H9 (cell line): Measurements from ENCODE around the gene SDK2. TPM values are rescaled to one million over a fixed set of nuclear protein-coding genes. Genes with fewer than 3 reads are reported as not detected.

Experiments
- DNase-seq: peaks from one replicate; pipeline ENCODE4 v3.0.0-alpha.2; 2017
- H2AFZ ChIP-seq: one replicate; pipeline ENCODE4 v1.6.1; 2013; ENCODE audit warnings: mild to moderate bottlenecking, low read length, control low read depth, moderate library complexity
- H2AK5ac ChIP-seq: 2 replicates; pipeline ENCODE4 v1.6.1; 2013; ENCODE audit warnings: low read length, control low read depth, mixed read lengths; ENCODE audit not compliant: insufficient read length
- H2BK120ac ChIP-seq: one replicate; pipeline ENCODE4 v1.6.1; 2013; ENCODE audit warnings: low read depth, mild to moderate bottlenecking, low read length, control low read depth, inconsistent platforms; ENCODE audit not compliant: poor library complexity, severe bottlenecking
- H2BK12ac ChIP-seq: 2 replicates; pipeline ENCODE4 v1.6.1; 2013; ENCODE audit warnings: low read length, control low read depth, mixed read lengths, low read depth; ENCODE audit not compliant: insufficient read length
- H2BK15ac ChIP-seq: 2 replicates; pipeline ENCODE4 v1.6.1; 2013; ENCODE audit warnings: low read depth, low read length, control low read depth
- H2BK20ac ChIP-seq: one replicate; pipeline ENCODE4 v1.6.1; 2013; ENCODE audit warnings: low read depth, mild to moderate bottlenecking, low read length, control low read depth, inconsistent platforms; ENCODE audit not compliant: poor library complexity, severe bottlenecking
- H2BK5ac ChIP-seq: 2 replicates; pipeline ENCODE4 v1.6.1; 2013; ENCODE audit warnings: low read length, control low read depth, mixed read lengths; ENCODE audit not compliant: insufficient read length
- H3K14ac ChIP-seq: 2 replicates; pipeline ENCODE4 v1.6.1; 2013; ENCODE audit warnings: low read length, control low read depth; ENCODE audit not compliant: insufficient read depth
- H3K18ac ChIP-seq: 2 replicates; pipeline ENCODE4 v1.6.1; 2013; ENCODE audit warnings: low read depth, mild to moderate bottlenecking, mixed read lengths, low read length, control low read depth; ENCODE audit not compliant: insufficient read length
- H3K23ac ChIP-seq: 2 replicates; pipeline ENCODE4 v1.6.1; 2013; ENCODE audit warnings: low read length, control low read depth, mixed read lengths, low read depth; ENCODE audit not compliant: insufficient read length
- H3K23me2 ChIP-seq: 2 replicates; pipeline ENCODE4 v1.6.1; 2013; ENCODE audit warnings: low read depth, mild to moderate bottlenecking, mixed read lengths, low read length, control low read depth; ENCODE audit not compliant: insufficient read length, poor library complexity, severe bottlenecking
- H3K27ac ChIP-seq: 2 replicates; pipeline ENCODE4 v1.5.1; 2013; ENCODE audit warnings: low read length, control low read depth, mixed read lengths, low read depth; ENCODE audit not compliant: insufficient read length
- H3K27me3 ChIP-seq: 2 replicates; pipeline ENCODE4 v1.6.1; 2013; ENCODE audit warnings: low read length, control low read depth, inconsistent platforms; ENCODE audit not compliant: insufficient read depth
- H3K4ac ChIP-seq: 2 replicates; pipeline ENCODE4 v1.6.1; 2013; ENCODE audit warnings: low read depth, mild to moderate bottlenecking, control low read depth, inconsistent platforms, low read length, moderate library complexity
- H3K4me1 ChIP-seq: 2 replicates; pipeline ENCODE4 v1.6.1; 2013; ENCODE audit warnings: low read length, control low read depth, inconsistent platforms; ENCODE audit not compliant: insufficient read depth
- H3K4me2 ChIP-seq: 2 replicates; pipeline ENCODE4 v1.6.1; 2013; ENCODE audit warnings: low read length, control low read depth, mixed read lengths; ENCODE audit not compliant: insufficient read length, insufficient read depth
- H3K56ac ChIP-seq: 2 replicates; pipeline ENCODE4 v1.6.1; 2013; ENCODE audit warnings: low read depth, mild to moderate bottlenecking, mixed read lengths, low read length, control low read depth; ENCODE audit not compliant: insufficient read length
- H3K79me1 ChIP-seq: 2 replicates; pipeline ENCODE4 v1.6.1; 2013; ENCODE audit warnings: low read depth, mild to moderate bottlenecking, moderate library complexity, low read length, control low read depth, inconsistent platforms; ENCODE audit not compliant: insufficient read depth, poor library complexity, severe bottlenecking
- H3K79me2 ChIP-seq: 2 replicates; pipeline ENCODE4 v1.6.1; 2013; ENCODE audit warnings: low read length, control low read depth, inconsistent platforms; ENCODE audit not compliant: insufficient read depth
- H3K9ac ChIP-seq: 2 replicates; pipeline ENCODE4 v1.6.1; 2013; ENCODE audit warnings: low read length, control low read depth, mixed read lengths; ENCODE audit not compliant: insufficient read length; ENCODE audit errors: extremely low read depth
- H3K9me3 ChIP-seq: one replicate; pipeline ENCODE4 v1.6.1; 2013; ENCODE audit warnings: low read depth, low read length, inconsistent platforms; ENCODE audit not compliant: control insufficient read depth
- H3T11ph ChIP-seq: one replicate; pipeline ENCODE4 v1.6.1; 2013; ENCODE audit warnings: mild to moderate bottlenecking, low read length, control low read depth, inconsistent platforms
- H4K20me1 ChIP-seq: one replicate; pipeline ENCODE4 v1.6.1; 2013; ENCODE audit not compliant: control insufficient read depth, insufficient read length, insufficient read depth
- H4K5ac ChIP-seq: 2 replicates; pipeline ENCODE4 v1.6.1; 2013; ENCODE audit warnings: low read depth, mild to moderate bottlenecking, mixed read lengths, low read length, control low read depth; ENCODE audit not compliant: insufficient read length
- H4K8ac ChIP-seq: replicated peaks from 2 replicates; pipeline ENCODE4 v1.6.1; 2013; ENCODE audit warnings: low read length, control low read depth, mixed read lengths, low read depth; ENCODE audit not compliant: insufficient read length
- H4K91ac ChIP-seq: 2 replicates; pipeline ENCODE4 v1.6.1; 2013; ENCODE audit warnings: low read depth, mild to moderate bottlenecking, moderate library complexity, mixed read lengths, low read length, control low read depth; ENCODE audit not compliant: insufficient read length
- H3K27ac Mint-ChIP-seq, 3 experiments: 2 replicates in 2 of 3; 3 replicates in 1 of 3; pipeline ENCODE4 v1.8.0; 2020 to 2021; ENCODE audit warnings: mixed read lengths in 3 of 3, mild to moderate bottlenecking in 1 of 3, moderate library complexity in 1 of 3
- H3K27me3 Mint-ChIP-seq: 2 replicates; pipeline ENCODE4 v1.8.0; 2021; ENCODE audit warnings: low read depth, mild to moderate bottlenecking, moderate library complexity, mixed read lengths
- H3K36me3 Mint-ChIP-seq, 3 experiments: 2 replicates in 2 of 3; 3 replicates in 1 of 3; pipeline ENCODE4 v1.8.0; 2020 to 2021; ENCODE audit warnings: low read depth in 3 of 3, mixed read lengths in 3 of 3; ENCODE audit not compliant: insufficient read depth in 1 of 3
- H3K4me1 Mint-ChIP-seq, 2 experiments: 2 replicates each; pipeline ENCODE4 v1.8.0; 2020; ENCODE audit warnings: mixed read lengths in 2 of 2
- H3K4me3 Mint-ChIP-seq, 2 experiments: 2 replicates in 1 of 2; 3 replicates in 1 of 2; pipeline ENCODE4 v1.8.0; 2020 to 2021; ENCODE audit warnings: mild to moderate bottlenecking in 2 of 2, mixed read lengths in 2 of 2, moderate library complexity in 1 of 2
- H3K9me3 Mint-ChIP-seq, 2 experiments: 2 replicates in 1 of 2; 3 replicates in 1 of 2; pipeline ENCODE4 v1.8.0; 2020; ENCODE audit warnings: mild to moderate bottlenecking in 2 of 2, mixed read lengths in 2 of 2, moderate library complexity in 1 of 2
- WGBS: extraction: QIAGEN DNeasy Blood & Tissue Kit; methylation state at CpG from one replicate; pipeline ENCODE4 v1.1.7; 2013; ENCODE audit warnings: missing lambda C conversion rate, low lambda C conversion rate, mixed read lengths; ENCODE audit not compliant: insufficient read length; ENCODE audit errors: extremely low coverage; 5-methylcytosine and 5-hydroxymethylcytosine counted together
- total RNA-seq: library from RNA; stranded (reverse); gene quantifications from 2 replicates; pipeline ENCODE4 v1.2.1, GENCODE V29; 2021
- TF ChIP-seq, protein P1 (sequence below): fragments of 200-600 bp; sonication (generic); conservative IDR thresholded peaks from 3 replicates; pipeline ENCODE4 v1.8.0; 2021; ENCODE audit warnings: antibody characterized with exemption, mild to moderate bottlenecking

SDK2 gene
- total RNA-seq, 1 experiment from 2014 or later: 9.1 TPM

DNA sequence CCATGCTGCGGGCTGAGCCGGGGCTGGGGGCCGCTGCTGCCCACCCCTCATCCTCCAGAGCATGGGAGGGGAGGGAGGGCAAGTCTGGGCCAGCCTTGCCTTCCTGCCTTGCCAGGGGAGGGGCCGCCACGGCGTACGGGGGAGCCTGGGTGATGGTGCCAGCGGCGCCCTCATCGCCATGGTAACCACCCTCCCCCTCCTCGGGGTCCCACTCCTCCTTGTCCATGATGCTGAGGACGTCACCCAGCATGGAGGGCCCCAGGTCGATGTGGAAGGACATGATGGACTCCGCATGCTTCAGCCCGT lies 358.7 kb downstream of the SDK2 start:
- H3K56ac ChIP-seq: no peak overlapping the region
- no peaks in the 10 kb centered on the region for H3K27me3 ChIP-seq
- H3K9me3 Mint-ChIP-seq: no peaks in the 10 kb centered on the region
- no peak overlapping the region for H2BK20ac ChIP-seq
- TF ChIP-seq, protein P1, sequence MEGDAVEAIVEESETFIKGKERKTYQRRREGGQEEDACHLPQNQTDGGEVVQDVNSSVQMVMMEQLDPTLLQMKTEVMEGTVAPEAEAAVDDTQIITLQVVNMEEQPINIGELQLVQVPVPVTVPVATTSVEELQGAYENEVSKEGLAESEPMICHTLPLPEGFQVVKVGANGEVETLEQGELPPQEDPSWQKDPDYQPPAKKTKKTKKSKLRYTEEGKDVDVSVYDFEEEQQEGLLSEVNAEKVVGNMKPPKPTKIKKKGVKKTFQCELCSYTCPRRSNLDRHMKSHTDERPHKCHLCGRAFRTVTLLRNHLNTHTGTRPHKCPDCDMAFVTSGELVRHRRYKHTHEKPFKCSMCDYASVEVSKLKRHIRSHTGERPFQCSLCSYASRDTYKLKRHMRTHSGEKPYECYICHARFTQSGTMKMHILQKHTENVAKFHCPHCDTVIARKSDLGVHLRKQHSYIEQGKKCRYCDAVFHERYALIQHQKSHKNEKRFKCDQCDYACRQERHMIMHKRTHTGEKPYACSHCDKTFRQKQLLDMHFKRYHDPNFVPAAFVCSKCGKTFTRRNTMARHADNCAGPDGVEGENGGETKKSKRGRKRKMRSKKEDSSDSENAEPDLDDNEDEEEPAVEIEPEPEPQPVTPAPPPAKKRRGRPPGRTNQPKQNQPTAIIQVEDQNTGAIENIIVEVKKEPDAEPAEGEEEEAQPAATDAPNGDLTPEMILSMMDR: no peak
- H2BK12ac ChIP-seq: no peak overlapping the region
- H3K23ac ChIP-seq: no peak overlapping the region
- H3K4me2 ChIP-seq: no peak overlapping the region
- H3K27ac Mint-ChIP-seq: no peak overlapping the region
- H3K27ac ChIP-seq: no peak overlapping the region
- H3K18ac ChIP-seq: no peak overlapping the region
- H3K79me1 ChIP-seq: no peaks in the 10 kb centered on the region
- H4K20me1 ChIP-seq: no peaks in the 10 kb centered on the region
- H3K4me1 Mint-ChIP-seq: peaks cover 33 to 45% of the 10 kb centered on the region in 2 experiments
- H3K4ac ChIP-seq: no peak overlapping the region
- H3K23me2 ChIP-seq: no peaks in the 10 kb centered on the region
- H2BK5ac ChIP-seq: no peak overlapping the region
- DNase-seq: no peak
- no peak overlapping the region for H4K5ac ChIP-seq
- no peak overlapping the region for H2BK15ac ChIP-seq
- no peak overlapping the region for H3K9ac ChIP-seq
- H2BK120ac ChIP-seq: no peak overlapping the region
- H3K27me3 Mint-ChIP-seq: no peaks in the 10 kb centered on the region
- WGBS: no CpG with 5 or more reads among the region's 15 CpGs
- no peak overlapping the region for H3K4me3 Mint-ChIP-seq
- H3K4me1 ChIP-seq: peaks cover 3% of the 10 kb centered on the region; the same call in 1 of the 2 replicates
- no peak overlapping the region for H3K14ac ChIP-seq
- no peak overlapping the region for H2AK5ac ChIP-seq
- H3K36me3 Mint-ChIP-seq: peaks cover 2 to 9% (median 7%) of the 10 kb centered on the region in 3 experiments; a peak in 6 of 7 replicates
- no peaks in the 10 kb centered on the region for H3K79me2 ChIP-seq
- H4K8ac ChIP-seq: no peak overlapping the region
- no peak overlapping the region for H3T11ph ChIP-seq
- H3K9me3 ChIP-seq: no peaks in the 10 kb centered on the region
- H4K91ac ChIP-seq: no peak overlapping the region
- H2AFZ ChIP-seq: no peak overlapping the region
